Colon (tissue), 2 donors: Measurements from ENCODE around the gene HOXD9.

Experiments used
- FAIRE-seq: peaks from 2 replicates; lab custom pipeline; 2012; peaks lifted over from hg19 to GRCh38; lab: Jason Lieb, UNC
- donor health status: control.
- donor health status: control.

HOXD9 gene

DNA sequence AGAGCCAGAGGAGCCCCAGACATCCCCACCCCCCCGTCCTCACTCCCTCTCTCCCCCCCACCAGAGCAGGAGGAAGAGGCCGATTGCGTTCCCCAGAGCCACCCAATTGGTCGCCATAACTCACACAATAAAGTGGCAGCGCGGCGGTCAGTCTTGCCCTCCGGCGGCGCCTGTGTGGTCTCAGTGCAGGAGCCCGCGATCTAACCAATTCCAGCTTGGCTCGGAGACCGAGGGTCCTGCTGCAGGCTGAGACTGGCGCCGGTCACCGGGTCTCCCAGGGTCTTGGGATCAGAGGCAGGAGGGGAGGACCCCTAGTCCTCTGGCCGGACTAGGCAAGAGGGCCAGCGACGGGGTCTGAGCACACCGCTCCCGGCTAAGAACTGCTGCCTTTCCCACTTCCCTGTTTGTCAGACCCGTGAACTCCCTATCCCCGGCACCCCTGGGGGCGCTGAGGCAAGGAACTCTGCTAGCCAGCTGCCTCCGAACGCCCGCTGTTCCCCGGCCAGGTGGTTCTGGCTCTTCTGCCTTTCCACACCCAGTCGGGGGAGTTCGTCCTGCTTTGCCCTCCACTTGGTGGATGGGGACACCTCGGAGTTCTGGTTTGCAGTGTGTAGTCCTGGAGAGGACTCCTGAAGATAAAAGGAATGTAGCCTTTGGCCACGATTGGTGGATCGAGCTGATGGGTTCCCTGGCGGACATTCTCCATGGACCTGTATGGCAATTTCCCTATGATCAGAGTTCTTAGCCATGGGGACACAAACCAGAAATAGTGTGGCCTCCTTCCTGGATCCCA lies 24.0 kb upstream of the HOXD9 start:
- FAIRE-seq: no peak

- FAIRE-seq: no peak
These were observed 23.3 kb upstream of the HOXD9 start for GRCh38 chr2:176099159-176099727.

- no peak for FAIRE-seq
These were observed 22.6 kb upstream of the HOXD9 start, which contains the start of gene HOXD12 for GRCh38 chr2:176099728-176100546. Gene HOXD12 (plus strand): TSS chr2:176099795. CDS start chr2:176099802, 7 bp downstream.

- FAIRE-seq: no peak
These were observed 21.9 kb upstream of the HOXD9 start for GRCh38 chr2:176100547-176101140.

DNA sequence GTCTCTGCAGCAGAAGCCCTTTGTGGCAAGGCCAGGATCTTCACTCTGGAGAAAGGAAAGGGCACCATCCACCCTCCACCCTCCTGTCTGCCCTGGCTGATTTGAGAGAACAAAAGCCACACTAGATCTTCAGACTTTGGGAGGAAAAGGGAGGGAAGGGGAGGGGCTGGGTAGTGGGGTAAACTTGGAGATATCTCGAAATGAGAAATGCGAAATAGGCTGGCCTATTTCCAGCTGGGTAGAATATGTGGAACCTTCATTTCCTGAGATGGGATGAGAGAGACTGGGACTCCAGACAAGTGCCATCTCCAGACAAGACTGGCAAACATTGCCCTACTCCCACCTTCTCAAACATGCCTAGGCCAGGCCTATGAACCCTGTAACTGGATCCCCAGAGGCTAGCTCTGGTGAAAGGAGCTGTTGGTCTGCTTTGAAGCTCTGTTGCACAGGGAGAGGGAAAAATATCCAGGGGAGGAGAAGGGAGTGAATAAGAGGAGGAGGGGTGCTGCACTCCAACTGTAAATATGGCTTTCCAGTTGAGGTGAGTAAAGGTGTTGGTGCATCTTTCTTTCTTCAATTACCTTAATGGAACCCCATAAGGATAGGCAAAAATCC lies 21.2 kb upstream of the HOXD9 start:
- FAIRE-seq: no peak

DNA sequence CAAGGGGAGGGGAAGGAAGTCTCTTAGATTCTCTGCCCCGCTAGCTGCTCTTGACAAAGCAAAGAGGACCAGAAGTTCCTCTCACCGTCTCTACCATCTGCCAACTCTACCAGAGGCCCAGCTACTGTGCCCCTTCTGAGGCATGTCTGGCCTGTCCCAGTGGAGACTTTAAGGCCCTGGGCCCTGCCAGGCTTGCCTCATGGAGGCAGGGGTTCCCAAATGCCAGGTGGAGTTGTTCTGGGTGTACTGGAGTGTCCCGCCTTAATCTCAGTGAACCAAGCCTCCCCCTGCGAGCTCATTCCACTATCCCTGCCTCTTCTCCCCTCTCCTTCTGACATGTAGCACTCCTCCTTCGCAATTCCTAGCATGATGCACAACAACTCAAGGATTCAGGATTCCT lies 20.7 kb upstream of the HOXD9 start:
- no peak for FAIRE-seq

GRCh38 chr2:176102309-176102866 lies 20.1 kb upstream of the HOXD9 start:
- no peak for FAIRE-seq

- no peak for FAIRE-seq
These were observed 19.3 kb upstream of the HOXD9 start for GRCh38 chr2:176103194-176103593.

DNA sequence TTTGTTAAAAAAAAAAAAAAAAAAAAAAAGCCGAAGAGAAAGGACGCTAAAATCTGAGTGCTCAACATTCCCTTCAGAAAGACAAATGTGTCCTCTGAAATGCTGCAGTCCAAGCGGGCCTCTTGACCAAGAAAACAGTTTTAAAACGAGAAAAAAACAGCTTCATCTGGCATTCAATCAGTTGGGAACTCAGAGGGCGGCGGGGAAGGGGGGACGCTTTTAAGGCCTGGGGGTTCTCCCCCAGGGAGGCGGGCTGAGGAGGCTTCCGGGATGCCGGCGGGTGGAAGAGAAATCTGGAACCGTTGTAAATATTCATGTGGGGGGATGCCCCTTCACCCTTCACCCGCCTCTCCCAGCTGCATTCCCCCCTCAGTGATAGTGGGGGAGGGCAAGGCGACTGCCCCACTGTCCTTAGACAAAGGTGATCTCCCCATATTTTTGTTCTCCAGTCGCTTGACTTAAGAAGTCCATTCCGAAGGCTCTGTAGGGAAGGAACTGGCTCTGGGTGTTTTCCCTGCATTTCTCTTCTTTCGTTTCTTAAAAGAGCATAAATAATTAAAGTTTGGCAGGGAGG lies 18.7 kb upstream of the HOXD9 start:
- no peak for FAIRE-seq

- no peak for FAIRE-seq
These were observed 18.0 kb upstream of the HOXD9 start for GRCh38 chr2:176104316-176105077.

DNA sequence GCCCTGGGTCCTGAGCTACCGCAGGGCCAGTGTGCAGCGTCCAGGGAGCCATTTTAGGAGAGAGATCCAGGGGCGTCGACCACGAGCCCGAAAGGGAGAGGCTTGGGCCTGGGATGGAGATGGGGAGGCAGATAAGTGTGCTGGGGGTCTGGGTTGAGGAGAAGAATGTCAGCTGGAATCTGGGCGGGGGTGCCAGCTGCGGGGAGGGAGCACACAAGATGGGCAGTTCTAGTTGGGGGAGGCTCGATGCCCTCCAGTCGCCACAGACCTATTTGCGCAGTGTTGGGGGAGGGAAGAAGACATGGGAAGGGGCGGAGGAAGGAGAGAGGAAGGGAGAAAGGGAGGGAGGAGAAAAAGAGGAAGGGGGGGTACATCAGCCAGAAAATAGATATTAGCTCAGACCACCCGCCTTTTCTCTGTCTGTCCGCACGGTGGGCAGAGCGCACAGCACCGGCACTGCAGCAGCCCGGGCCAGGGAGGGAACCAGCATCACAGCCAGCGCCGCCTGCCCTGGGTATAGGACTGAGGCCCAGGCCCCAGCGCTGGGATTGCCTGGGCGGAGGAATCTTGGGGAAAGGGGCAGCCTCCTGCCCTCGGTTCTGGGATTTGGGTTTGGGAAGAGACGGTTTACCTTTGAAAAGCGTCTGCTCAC lies 17.3 kb upstream of the HOXD9 start:
- FAIRE-seq: no peak

DNA sequence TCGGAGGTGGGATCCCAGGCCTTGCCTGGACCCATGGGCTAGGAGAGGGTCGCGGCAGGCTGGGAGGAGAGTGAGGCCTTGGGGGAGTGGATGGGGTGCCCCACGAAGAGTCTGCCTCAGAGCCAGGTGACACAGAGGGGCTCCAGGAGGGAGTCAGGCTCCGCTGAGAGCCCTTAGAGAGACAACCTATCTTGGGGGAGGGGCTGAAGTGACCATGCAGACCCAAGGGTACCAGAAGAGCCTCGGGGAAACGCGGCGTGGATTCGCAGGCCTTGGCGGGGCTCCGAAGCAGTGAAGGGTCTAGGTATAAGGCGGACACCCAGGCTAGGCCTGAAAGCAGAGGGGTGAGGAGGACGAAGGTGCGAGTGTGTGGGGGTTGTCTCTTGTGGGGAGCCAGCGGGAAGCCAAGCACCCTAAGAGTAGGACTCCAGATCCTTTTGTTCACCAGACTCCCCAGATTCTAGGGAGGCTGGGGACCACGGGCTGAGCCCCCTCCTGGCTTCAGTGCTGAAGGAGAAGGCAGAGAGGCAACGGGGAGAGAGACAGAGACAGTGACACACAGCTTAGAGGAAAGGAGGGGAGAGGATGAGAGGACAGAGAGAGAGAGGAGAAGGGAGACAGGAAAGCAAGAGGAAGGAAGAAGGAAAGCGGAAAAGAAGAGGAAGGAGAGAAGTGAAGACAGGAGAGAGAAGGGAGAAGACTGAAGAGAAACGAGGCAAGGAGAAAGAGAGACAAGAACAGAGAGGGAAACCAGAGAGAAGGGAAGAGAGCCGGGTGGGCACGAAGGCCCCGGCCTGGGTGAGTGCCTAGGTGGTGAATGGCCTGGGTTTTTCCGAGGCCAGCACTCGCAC lies 16.6 kb upstream of the HOXD9 start:
- no peak for FAIRE-seq

DNA sequence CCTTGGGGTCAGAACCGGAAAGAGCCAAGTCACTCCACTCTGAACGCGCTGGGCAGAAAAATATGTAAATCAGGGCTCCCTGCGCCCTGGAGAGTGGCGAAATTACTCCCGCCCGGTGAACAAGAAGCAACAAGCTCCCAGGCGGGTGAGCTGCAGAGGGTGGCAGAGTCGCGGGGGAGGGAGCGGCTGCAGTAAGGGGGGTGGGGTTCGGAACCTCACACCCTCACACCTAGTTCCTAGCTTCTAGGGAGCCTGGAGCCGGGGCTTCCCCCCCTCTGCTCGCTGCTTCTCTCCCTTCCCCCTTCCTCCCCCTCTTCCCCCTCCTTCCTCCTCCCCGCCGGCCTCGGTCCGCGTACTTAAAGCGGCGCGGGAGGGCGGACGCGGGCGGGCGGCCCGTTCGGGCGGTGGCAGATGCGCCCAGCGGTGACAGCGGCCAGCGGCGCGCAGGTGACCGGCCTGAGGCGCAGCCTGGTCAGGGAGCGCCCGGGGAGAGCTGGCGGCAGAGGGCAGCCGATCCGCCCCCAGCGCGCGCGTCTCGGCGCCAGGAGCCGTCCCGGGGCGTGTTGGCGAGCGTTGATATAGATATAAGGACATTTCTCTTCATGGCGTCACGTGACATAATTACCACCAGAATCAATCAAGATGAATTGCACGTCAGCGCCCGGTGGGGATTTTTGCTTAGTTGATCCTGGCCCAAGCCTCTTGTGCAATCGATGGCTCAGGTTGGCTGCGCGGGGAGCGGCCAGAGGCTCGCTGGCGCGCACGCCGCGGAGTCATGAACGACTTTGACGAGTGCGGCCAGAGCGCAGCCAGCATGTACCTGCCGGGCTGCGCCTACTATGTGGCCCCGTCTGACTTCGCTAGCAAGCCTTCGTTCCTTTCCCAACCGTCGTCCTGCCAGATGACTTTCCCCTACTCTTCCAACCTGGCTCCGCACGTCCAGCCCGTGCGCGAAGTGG lies 15.7 kb upstream of the HOXD9 start, which contains the start of gene HOXD11:
TSS of gene HOXD11 (plus strand) at position 700 of the 959 bp plus-strand sequence. CDS start at position 776, 76 bp downstream.
- FAIRE-seq: no peak

GRCh38 chr2:176107731-176108181 lies 14.8 kb upstream of the HOXD9 start:
- no peak for FAIRE-seq

GRCh38 chr2:176109192-176109901 lies 13.2 kb upstream of the HOXD9 start:
- FAIRE-seq: no peak

- FAIRE-seq: no peak
These were observed 12.6 kb upstream of the HOXD9 start for GRCh38 chr2:176109946-176110345.
